HCEC 1CT (cell line): ENCODE data around the gene TNRC6B.
A peak's percentile ranks its signal among the peaks of the same experiment; 100 is the strongest.

Experiments used
- DNase-seq: peaks from one replicate; pipeline ENCODE4 v3.0.0-alpha.2; 2017

The TNRC6B gene

DNA sequence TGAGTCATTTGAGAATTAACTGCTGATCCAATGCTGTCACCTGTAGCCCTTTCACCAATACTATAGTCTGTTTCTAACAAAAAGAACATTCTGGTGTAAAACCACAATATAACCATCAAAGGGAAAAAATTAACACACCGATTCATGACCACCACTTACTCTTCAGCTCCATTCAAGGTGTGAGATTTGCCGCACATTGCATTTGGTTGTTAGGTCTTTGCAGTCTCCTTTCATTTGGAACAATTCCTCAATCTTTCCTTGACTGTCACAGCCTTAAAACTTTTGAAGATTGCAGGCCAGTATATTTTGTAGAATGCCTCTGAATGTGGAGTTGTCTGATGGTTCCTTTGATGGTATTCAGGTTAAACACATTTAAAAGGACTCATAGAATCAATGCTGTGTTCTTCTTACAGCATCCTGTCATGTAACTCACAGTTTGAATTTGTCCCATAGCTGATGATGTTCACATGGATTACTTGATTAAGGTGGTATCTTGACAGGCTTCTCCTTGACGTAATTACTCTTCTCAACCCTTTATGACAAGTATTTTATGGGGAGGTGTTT lies 63.6 kb downstream of the TNRC6B start:
- DNase-seq = no peak

DNA sequence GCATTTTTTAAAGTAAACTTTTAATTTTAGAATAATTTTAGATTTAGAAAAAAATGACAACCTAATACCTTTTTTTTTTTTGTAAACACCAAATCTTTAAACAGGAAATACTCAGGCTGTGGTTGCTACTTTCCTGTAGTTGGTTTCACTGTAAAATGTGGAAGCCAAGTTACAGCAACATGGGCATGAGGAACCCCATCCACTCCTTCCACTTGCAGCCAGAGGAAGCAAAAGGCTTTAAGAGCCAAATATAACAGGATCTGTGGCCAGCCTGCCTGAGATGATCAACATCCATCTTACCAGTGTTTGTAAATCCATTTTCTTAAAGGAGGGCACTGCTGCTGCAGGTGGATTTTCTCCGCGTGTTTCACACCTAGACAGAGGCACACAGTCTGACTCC lies 66.2 kb downstream of the TNRC6B start:
- no peak for DNase-seq

DNA sequence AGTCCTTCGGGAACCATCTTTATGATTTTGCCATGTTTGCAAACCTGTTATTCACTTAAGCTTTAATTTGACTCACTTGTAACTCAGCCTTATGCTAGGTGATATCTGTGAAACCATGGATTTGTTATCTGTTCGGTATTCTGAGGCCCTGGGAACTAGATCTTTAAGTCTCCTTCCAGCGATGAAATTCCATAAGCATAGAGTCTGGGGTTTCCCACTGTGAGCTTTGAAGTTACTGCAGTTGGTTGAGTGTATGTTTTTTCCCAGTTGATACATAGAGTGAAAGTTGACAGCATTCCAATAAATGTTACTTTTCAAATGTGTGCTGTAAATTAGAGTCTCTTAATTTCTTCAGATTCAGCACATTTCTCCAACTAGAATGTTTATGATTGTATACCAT lies 66.9 kb downstream of the TNRC6B start:
- no peak for DNase-seq

DNA sequence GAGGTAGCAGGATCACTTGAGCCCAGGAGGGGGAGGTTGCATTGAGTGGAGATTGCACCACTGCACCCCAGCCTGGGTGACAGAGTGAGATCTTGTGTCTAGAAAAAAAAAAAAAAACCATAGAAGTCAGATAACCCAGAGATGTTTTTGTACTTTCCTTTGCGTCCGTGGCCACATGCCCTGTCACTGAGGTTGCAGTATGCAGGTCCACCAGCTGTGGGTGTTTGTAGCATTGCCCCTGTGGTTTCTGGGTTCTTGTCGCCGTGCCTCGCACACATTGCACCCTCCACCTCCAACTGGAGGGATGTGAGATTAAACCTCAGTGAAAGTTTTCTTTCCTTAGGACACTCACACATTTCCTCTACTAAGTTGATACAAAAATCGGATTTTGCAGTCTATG lies 70.3 kb downstream of the TNRC6B start:
- no peak for DNase-seq

DNA sequence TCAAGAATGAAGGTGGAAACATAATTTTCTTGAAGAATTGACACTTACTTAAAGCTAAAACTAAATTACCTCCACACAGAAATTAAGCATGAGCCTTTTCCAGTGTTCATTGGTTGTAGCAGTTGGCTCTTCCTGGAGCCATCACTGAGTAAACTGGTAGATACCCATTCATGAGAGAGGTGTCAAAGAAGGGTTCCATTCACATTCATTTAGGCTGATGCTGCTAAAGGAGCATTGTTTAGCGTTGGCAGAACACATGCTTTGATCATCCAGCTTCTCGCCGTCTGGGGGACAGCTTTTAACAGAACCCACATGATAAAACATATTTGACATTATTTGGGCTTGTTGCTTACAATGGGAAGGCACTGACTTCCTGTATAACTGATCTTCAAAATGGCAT lies 71.6 kb downstream of the TNRC6B start:
- DNase-seq = no peak

DNA sequence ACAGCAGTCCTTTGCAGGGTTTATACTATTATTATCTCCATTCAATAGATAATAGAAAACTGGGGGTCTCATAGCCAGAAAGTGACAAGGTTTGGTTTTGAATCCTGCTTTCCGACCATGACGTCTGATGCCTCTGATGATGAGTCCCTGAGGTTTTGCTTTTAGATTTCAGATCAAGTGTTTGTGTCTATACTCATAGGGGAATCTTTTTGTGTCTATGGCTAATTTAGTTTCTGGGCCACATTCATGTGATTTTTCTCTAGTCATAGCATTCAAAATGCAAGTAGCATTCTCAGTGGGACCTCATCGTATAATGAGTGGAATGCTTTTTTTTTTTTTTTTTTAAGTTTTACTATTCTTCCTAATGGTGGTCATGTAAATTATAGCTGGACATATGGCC lies 72.9 kb downstream of the TNRC6B start:
- no peak for DNase-seq

DNA sequence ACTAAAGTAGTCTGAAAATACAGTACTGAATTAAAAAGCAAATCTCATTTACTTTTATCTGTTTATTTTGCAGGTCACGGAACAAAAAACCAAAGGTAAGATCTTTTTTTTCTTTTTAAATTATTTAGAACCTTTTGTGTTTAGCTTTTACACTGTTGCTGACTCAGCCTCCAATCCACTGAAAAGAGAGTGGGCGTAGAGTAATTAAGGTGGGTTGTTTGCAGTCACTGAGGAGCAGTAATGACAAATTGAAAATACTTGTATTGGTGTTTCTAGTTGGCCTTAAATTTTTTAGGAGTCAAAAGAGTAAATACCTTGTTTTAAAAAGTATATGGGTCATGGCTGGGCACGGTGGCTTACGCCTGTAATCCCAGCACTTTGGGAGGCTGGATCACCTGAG lies 73.4 kb downstream of the TNRC6B start:
- no peak for DNase-seq

DNA sequence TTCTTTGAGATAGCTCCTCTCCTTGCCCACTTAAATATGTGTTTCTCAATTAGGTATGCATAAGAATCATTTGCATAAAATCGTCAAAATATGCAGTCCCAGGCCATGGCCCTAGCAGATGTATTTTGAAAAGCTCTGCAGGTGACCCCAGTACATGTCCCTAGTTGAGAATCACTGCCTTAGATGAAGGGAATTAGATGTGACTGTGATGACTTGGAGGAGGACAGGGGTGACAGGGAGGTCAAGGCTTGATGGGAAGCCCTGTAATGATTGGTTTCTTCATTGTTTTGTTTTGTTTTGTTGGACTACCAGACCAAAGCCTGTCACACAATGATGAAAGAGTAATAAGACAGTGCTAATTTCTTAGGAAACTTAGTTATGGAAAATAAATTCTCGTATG lies 74.4 kb downstream of the TNRC6B start:
- no peak for DNase-seq

DNA sequence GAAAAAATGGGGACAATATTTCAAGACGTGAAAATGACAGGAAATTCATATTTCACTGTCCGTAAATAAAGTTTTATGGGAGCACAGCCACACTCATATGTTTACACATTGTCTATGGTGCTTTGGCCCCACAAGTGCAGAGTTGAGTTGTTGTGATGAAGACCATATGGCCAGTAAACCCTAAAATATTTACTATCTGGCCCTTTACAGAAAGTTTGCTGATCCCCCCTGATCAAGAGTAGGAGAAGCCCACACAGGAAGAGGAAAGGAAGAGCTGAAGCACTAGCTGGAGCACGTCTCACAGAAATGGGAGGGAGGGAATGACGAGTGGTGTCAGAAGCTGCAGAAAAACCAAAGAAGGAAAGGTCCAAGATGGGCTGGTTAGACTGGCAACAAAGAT lies 78.8 kb downstream of the TNRC6B start:
- no peak for DNase-seq

DNA sequence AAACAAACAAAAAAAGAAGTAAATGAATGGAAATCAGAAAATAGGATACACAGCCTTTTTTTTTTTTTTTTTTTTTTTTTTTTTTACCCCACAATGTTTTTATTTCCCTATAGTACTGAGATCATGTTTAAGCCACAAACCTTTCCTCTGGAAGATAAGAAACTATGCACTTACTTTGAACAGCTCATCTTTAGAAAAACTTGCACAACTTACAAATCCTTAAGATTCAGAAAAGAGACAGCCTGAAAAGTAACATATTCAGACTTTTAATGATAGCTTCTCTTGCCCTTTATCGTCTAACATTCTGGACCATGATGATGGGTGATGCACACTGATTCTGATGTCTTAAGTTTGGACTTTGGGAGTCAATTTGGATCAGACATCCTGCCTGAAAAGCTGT lies 80.3 kb downstream of the TNRC6B start:
- DNase-seq = peak; percentile 34

DNA sequence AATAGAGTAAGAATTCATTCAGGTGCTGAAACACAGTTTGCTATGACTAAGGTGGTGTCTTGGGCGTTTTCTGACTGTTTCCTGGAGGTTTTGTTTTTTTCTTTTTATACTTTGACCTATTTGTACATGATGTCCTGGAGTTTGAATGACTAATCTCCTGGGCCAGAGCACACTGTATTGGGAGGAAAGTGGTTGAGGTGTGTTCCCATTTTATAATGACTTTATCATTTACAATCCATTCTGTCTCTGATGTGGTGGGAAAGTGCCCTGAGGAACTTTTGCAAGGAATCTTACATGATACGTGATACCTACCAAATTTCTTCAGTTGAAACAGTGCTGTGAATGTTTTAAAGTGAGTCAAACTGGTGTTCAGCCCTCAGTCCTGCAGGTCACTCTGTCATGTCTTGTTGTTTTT lies 80.8 kb downstream of the TNRC6B start:
- peak; percentile 54 for DNase-seq

DNA sequence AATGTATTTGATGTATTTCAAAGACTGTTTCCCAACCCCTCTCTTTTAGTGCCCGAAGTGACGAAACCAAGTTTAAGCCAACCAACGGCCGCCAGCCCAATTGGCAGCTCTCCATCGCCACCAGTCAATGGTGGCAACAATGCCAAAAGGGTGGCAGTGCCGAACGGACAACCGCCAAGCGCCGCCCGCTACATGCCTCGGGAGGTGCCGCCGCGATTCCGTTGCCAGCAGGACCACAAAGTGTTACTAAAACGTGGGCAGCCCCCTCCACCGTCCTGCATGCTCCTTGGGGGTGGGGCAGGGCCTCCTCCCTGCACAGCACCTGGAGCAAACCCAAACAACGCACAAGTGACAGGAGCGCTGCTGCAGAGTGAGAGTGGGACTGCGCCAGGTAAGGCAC lies 84.1 kb downstream of the TNRC6B start:
- DNase-seq = no peak

DNA sequence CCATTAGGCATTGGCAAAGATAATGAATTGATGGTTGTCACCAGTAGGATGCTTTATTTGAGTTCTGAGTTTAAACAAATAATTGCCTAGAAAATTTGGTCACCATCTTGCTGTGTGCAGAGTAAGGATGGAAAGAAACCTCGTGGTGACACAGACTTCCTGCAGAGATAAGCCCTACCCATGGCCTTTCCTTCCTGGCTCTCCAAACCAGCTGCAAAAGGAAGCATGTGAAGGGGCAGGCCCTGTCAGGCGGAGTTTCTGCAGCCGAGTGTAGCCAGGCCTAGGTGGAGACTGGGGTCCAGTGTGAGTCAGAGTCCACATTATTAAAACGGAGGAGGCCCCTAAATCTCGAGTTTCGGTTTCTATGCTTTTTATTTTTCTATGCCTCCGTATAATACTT lies 85.5 kb downstream of the TNRC6B start:
- DNase-seq = no peak

DNA sequence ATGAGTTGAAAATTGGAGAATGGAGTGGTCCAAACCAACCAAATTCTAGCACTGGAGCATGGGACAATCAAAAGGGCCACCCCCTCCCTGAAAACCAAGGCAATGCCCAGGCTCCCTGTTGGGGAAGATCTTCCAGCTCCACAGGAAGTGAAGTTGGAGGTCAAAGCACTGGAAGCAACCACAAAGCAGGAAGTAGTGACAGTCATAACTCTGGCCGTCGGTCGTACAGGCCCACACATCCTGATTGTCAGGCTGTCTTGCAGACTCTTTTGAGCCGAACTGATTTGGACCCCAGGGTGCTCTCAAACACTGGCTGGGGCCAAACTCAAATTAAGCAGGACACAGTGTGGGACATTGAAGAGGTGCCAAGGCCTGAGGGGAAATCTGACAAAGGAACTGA lies 88.1 kb downstream of the TNRC6B start:
- no peak for DNase-seq

DNA sequence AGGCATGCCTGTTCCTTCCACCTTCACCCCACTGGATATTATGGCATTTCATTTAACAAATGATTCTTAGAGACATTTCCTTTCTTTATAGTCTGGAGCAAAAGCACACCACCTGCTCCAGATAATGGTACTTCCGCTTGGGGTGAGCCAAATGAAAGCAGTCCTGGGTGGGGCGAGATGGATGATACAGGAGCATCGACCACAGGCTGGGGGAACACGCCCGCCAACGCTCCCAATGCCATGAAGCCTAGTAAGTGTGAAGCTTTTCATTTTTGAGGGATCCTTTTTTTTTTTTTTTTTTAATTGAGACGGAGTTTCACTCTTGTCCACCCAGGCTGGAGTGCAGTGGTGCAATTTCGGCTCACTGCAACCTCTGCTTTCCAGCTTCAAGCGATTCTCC lies 92.3 kb downstream of the TNRC6B start:
- DNase-seq = no peak

DNA sequence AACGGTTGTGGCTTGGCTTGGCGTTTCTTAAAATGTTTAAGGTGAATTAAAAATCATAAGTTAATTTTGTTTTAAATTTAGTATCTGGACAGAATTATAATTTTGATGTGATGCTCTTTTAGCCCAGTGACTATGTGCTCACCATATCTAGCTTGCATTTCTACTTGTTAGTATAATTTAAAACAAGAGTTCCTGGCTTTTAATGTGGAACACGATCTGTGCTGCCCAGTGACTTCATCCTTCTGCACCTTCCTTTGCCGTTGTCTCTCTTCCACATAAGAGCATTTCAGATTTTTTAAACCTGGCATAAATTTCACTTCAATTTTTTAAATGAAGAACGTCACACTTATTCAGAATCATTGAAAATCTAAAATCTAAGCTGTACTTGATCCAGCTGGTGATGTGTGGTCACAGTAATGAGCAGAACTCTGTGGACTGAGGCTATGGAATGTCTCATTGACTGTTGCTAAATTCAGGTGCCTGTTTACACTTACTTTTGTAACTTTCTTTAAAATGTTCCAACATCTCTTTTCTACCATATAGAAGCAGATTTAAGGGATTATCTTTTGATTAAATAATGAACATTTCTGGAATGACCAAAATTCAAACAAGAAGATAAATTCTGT lies 93.1 kb downstream of the TNRC6B start:
- no peak for DNase-seq

DNA sequence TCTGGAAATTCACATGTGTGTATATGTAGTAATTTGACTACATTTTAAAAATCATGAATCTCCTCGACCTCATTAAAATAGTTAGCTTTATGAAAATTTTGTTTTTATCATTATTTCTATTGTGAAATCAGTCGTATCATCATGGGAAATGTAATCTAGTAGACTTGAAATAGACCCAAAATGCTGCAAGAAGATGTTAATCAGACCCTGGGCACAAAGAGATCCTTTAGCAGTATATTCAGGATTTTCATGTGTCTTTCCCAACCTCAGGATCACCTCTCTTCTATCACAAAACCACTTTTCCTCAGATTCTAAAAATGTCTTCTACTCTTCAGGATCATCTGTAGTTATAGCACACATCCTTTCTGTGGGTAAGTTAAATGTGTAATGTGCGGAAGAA lies 93.7 kb downstream of the TNRC6B start:
- no peak for DNase-seq

DNA sequence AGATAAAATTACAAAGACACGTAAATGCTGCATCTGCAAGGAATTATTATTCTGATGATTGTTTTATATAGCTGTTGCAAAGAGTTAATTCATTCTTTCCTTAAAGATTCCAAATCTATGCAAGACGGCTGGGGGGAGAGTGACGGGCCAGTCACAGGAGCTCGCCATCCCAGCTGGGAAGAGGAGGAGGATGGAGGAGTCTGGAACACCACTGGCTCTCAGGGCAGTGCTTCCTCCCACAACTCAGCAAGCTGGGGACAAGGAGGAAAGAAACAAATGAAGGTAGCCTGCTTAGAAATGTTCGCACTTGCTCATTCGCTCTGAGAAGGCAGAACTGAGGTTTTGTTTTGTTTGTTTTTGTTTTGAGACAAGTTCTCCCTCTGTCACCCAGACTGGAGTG lies 95.6 kb downstream of the TNRC6B start:
- no peak for DNase-seq

DNA sequence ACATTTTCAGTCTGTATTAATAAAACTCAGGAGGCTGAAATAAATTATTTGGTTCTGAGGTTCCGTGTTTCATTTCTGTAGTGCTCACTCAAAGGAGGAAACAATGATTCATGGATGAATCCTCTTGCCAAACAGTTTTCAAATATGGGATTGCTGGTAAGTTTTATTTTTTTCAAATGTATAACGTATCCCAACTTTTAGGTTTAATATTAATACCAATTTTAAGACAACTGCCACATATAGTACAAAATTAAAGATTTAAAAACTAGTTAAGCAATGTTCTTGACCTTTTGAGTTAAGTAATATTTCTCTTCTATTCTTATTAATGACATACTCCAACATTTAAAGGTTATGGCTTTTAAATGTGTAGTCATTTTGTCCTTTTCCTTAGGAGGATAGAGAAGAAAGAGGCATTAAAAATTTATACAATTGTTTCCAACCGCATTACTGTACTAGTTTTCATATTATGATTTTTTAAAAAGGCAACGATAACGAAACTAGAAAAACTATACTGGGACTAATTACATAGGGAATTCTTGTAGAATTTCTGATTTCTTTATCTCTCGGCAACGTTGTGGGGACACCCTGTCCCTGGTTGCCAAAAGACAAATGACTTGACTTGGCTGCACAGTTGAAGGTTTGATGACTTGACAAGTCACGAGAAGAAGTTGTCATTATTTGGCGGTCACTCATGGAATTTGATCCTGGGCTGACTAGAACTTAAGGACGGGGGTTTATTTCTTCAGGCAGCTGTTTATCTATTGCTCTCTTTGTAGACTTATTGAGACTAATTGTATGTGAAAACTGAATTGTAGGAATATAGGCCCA lies 99.5 kb downstream of the TNRC6B start:
- peak; percentile 57 for DNase-seq

DNA sequence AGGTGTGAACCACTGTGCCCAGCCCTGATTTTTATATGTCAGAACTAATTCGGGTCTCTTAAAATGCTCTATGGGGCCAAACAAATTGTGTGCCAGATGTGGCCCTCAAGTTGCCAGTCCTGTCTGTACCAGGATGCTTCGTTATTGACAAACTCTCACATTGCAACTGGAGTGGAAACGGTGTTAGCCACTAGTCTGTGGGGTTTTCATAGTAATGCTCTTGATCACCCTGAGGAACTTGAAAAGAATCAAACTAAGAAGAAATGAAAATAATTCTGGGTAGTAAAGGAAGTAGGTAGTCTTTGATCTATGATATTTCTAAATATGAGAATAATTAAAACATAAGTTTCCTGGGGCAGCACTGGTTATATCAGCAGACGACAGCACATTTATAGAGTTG lies 101.3 kb downstream of the TNRC6B start:
- no peak for DNase-seq

DNA sequence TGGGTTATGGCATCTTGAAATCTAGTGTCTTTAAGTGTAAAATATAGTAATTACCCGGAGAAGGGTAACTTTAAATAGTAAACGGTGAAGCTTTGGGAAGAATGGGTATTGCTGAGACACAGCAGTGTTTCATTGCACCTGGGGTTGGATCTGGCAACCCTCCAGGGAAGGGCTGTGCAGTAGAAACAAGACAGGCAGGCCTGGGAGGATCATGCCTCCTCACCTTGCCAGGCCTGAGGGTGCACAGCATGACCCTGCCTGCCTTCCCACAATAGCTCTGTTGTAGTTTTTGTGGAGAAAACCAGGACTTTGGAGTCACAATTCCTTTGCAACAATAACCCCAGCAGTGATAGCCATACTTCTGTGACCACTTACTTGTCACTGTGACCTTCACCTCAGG lies 104.0 kb downstream of the TNRC6B start:
- DNase-seq = no peak

DNA sequence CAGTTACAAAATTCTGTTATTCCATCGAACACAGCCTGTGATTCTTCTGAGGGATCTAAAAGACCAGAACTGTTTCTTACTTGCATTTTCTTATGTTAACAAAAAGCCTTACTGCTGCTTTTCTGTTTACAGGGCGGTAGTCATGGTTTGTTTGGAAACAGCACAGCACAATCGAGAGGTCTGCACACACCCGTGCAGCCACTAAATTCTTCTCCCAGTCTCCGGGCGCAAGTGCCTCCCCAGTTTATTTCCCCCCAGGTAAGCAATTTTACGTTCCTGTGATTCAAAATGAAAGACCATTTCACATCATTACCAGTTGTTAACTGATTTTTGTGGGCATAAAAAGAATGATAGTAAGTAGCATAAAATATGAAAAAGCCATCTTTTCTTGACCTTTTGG lies 107.8 kb downstream of the TNRC6B start:
- DNase-seq = no peak

DNA sequence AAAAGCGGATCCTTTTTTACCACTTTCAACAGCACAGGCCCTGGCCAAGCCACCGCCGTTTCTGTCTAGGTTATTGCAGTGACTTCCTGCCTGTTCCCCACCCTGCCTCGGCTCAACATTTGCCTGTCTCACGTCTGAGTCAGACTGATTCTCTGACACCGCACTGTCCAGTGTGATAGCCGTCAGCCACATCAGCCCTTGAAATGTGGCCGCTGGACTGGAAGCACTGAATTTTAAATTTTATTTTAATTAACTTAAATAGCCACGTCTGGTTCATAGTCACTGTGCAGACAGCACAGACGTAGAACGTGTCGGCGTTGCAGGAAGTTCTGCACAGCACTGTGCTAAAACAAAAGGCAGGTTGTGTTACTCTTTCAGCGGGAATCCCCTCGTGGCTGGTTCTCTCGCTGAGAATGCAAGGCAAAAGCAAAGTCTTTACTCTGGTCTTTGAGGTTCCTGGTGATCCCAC lies 112.3 kb downstream of the TNRC6B start:
- no peak for DNase-seq

DNA sequence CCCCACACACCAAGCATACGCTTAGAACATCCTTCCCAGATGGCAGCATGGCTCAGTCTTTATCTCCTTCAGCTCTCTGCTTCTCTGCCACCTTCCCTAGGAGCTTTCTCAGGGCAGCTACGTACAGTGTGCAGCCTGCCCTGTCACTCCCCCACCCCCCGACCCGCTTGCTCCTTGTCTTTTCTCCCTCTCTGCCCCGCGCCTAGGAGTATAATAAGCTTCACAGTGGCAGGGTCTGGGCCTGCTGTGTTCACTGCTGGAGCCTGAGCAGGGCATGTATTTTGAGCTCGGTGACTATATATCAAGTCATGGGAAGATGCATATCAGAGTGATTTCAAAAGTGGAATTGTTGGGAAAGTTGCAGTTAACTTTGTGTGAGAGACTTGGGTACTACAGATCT lies 112.8 kb downstream of the TNRC6B start:
- DNase-seq = no peak
